Cerebellar cortex (tissue), 1 donor: Measurements from ENCODE around the gene MBP.

Experiments
- DNase-seq: peaks from one replicate; pipeline ENCODE4 v3.0.0-alpha.2; 2015; ENCODE audit warnings: low spot score

Gene MBP

GRCh38 chr18:77114415-77115191 is 18.0 kb downstream of the MBP start:
- DNase-seq, result no peak

- DNase-seq, result no peak
Measured at GRCh38 chr18:77114152-77114414, 18.5 kb downstream of the MBP start.

GRCh38 chr18:77113361-77114151 is 19.0 kb downstream of the MBP start:
- no peak for DNase-seq

- DNase-seq, result no peak
Measured at GRCh38 chr18:77112747-77113092, 19.9 kb downstream of the MBP start.

GRCh38 chr18:77111951-77112746 is 20.4 kb downstream of the MBP start:
- no peak for DNase-seq

- DNase-seq, result no peak
Measured at GRCh38 chr18:77111449-77111848, 21.1 kb downstream of the MBP start.

- DNase-seq, result no peak
Measured at GRCh38 chr18:77110936-77111335, 21.6 kb downstream of the MBP start.

GRCh38 chr18:77110400-77110799 is 22.2 kb downstream of the MBP start:
- DNase-seq, result no peak

- no peak for DNase-seq
Measured at GRCh38 chr18:77109648-77110019, 22.9 kb downstream of the MBP start.

- no peak for DNase-seq
Measured at GRCh38 chr18:77108821-77109647, 23.5 kb downstream of the MBP start.

GRCh38 chr18:77108001-77108692 is 24.4 kb downstream of the MBP start:
- DNase-seq, result peak; percentile 7

GRCh38 chr18:77107292-77107691 is 25.3 kb downstream of the MBP start:
- no peak for DNase-seq

GRCh38 chr18:77106331-77106730 is 26.3 kb downstream of the MBP start:
- DNase-seq, result no peak

GRCh38 chr18:77105680-77106079 is 26.9 kb downstream of the MBP start:
- no peak for DNase-seq

- DNase-seq, result no peak
Measured at GRCh38 chr18:77105028-77105427, 27.6 kb downstream of the MBP start.

GRCh38 chr18:77103991-77104531 is 28.5 kb downstream of the MBP start:
- no peak for DNase-seq

- no peak for DNase-seq
Measured at GRCh38 chr18:77103187-77103850, 29.3 kb downstream of the MBP start.

- no peak for DNase-seq
Measured at GRCh38 chr18:77102259-77103040, 30.1 kb downstream of the MBP start.

- no peak for DNase-seq
Measured at GRCh38 chr18:77101410-77102258, 30.9 kb downstream of the MBP start.
